Vagina (tissue), 2 donors: Measurements from ENCODE around the gene COL17A1. TPM values are rescaled to one million over a fixed set of nuclear protein-coding genes. Genes with fewer than 3 reads are reported as not detected.

ENCODE experiments used
- DNase-seq, 2 donors: peaks; one replicate each; pipeline ENCODE4 v3.0.0-alpha.2; 2017; ENCODE audit errors: extremely low spot score in 2 of 2
- H3K27ac ChIP-seq: fragments of 200-600 bp; sonication (generic); one replicate; pipeline ENCODE4 v1.5.1; 2019
- H3K27me3 ChIP-seq: fragments of 200-600 bp; sonication (generic); one replicate; pipeline ENCODE4 v1.5.1; 2019
- H3K36me3 ChIP-seq, 2 donors: fragments of 200-600 bp; sonication (generic); one replicate each; pipeline ENCODE4 v1.5.1; 2017 to 2019
- H3K4me1 ChIP-seq: fragments of 200-600 bp; sonication (generic); one replicate; pipeline ENCODE4 v1.5.1; 2019
- H3K4me3 ChIP-seq, 2 donors: fragments of 200-600 bp; sonication (generic); 1 replicate in 1 of 2; 2 replicates in 1 of 2; pipeline ENCODE4 v1.5.1; 2016 to 2019
- H3K9me3 ChIP-seq: fragments of 200-600 bp; sonication (generic); one replicate; pipeline ENCODE4 v1.5.1; 2019
- CTCF ChIP-seq, 3 experiments: fragments of 450-650 bp in 2 of 3; fragments of 200-600 bp in 1 of 3; sonication (generic) in 1 of 3; IDR thresholded peaks; one replicate each; pipeline ENCODE4 v1.5.1; 2017 to 2019; ENCODE audit warnings: antibody characterized with exemption in 3 of 3, mild to moderate bottlenecking in 2 of 3, moderate library complexity in 2 of 3
- POLR2A ChIP-seq, 2 donors: fragments of 450-650 bp; IDR thresholded peaks; one replicate each; pipeline ENCODE4 v1.6.1; 2017; ENCODE audit warnings: antibody characterized with exemption in 2 of 2, mild to moderate bottlenecking in 2 of 2, moderate library complexity in 2 of 2
- POLR2AphosphoS5 ChIP-seq, 2 donors: sonication (generic); formaldehyde crosslinking; IDR thresholded peaks; one replicate each; pipeline ENCODE4 v1.9.0; 2017; ENCODE audit warnings: antibody characterized with exemption in 2 of 2, mild to moderate bottlenecking in 2 of 2, low read depth in 1 of 2; ENCODE audit not compliant: insufficient read depth in 1 of 2
- intact Hi-C: fragments of 100-400 bp; cut with DNase I; formaldehyde crosslinking; loops from one replicate; pipeline ENCODE4 v1.15.1; 2023
- total RNA-seq: library from RNA; depleted of rRNA; stranded (reverse); fragments of >200 nt; gene quantifications from one replicate; pipeline ENCODE4 v1.2.3, GENCODE V29; 2016

The COL17A1 gene
- total RNA-seq, 1 donor from 2014 or later, result 149 TPM

- no peak overlapping the region for H3K27ac ChIP-seq
- no peak overlapping the region for H3K4me3 ChIP-seq
- TF ChIP-seq POLR2AphosphoS5 (IDR thresholded peaks at IDR 0.05; ENCODE audit: insufficient read depth in 1 of 2, low read depth in 1 of 2), result no peak
- TF ChIP-seq POLR2A (IDR thresholded peaks at IDR 0.05), result no peak
- no peak for TF ChIP-seq CTCF (IDR thresholded peaks at IDR 0.05)
- H3K27me3 ChIP-seq, result no peaks in the 10 kb centered on the region
- intact Hi-C loops, result no loop called here
- no peak for DNase-seq
- no peaks in the 10 kb centered on the region for H3K9me3 ChIP-seq
- H3K4me1 ChIP-seq, result no peaks in the 10 kb centered on the region
- H3K36me3 ChIP-seq, result peaks cover 0 to 53% of the 10 kb centered on the region in 2 donors
These were observed 67.2 kb downstream of the COL17A1 start for GRCh38 chr10:104018471-104018870.

DNA sequence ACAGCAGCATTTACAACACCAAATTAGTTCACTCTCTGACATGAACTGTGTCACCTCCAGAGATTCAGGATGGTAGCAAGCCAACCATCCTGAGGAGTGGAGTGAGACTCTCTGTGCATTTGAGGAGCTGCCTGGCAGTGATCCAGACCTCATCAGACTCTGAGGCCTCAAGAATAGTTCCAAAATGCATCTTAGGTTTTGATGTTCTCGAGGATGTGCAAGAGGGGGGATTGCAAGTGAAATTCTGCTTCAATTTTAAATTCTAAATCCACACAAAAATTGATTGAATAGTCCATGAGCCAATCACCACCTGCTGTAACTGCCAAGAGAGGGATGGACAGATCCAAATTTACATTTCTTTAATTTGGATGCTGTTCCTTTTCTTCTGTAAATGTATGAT lies 69.0 kb downstream of the COL17A1 start:
- Histone ChIP-seq H3K4me3 (no peak overlapping the region), H3K4me1 (no peaks in the 10 kb centered on the region), H3K27ac (no peak overlapping the region), H3K27me3 (no peaks in the 10 kb centered on the region), H3K9me3 (no peaks in the 10 kb centered on the region), H3K36me3 (peaks cover 0 to 40% of the 10 kb centered on the region in 2 donors)
- intact Hi-C loops, result no loop called here
- DNase-seq, result no peak
- no peak for TF ChIP-seq POLR2A (IDR thresholded peaks at IDR 0.05)
- TF ChIP-seq CTCF (IDR thresholded peaks at IDR 0.05), result no peak
- no peak for TF ChIP-seq POLR2AphosphoS5 (IDR thresholded peaks at IDR 0.05; ENCODE audit: insufficient read depth in 1 of 2, low read depth in 1 of 2)

DNA sequence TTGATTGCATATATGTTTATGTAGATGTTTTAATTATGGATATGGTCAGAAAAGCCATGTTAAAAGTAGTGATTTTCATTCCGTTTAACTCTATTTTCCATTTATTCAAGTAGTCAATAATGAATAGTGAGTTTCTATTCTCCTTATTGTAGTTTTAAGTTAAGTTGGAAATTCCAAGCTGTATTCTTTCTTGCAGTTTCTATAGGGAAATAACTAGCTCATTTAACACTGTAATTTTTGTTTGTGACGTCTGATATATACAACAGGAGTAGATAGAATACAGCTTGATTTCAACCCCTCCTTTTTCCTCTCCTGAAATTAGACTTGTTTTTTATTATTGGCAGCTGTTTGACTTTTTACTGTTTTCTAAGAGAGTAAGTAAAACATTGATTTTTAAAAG lies 71.5 kb downstream of the COL17A1 start:
- no peak for DNase-seq
- Histone ChIP-seq H3K4me3 (no peak overlapping the region), H3K36me3 (peaks cover 0 to 39% of the 10 kb centered on the region in 2 donors), H3K9me3 (no peaks in the 10 kb centered on the region), H3K27me3 (no peaks in the 10 kb centered on the region), H3K4me1 (no peaks in the 10 kb centered on the region), H3K27ac (no peak overlapping the region)
- intact Hi-C loops, result no loop called here
- TF ChIP-seq POLR2A (IDR thresholded peaks at IDR 0.05) (no peak), CTCF (IDR thresholded peaks at IDR 0.05) (no peak), POLR2AphosphoS5 (IDR thresholded peaks at IDR 0.05; ENCODE audit: insufficient read depth in 1 of 2, low read depth in 1 of 2) (no peak)

GRCh38 chr10:104013489-104013888 lies 72.2 kb downstream of the COL17A1 start:
- TF ChIP-seq POLR2A (IDR thresholded peaks at IDR 0.05) (no peak), CTCF (IDR thresholded peaks at IDR 0.05) (no peak), POLR2AphosphoS5 (IDR thresholded peaks at IDR 0.05; ENCODE audit: insufficient read depth in 1 of 2, low read depth in 1 of 2) (no peak)
- intact Hi-C loops, result no loop called here
- no peaks in the 10 kb centered on the region for H3K27me3 ChIP-seq
- peaks cover 0 to 36% of the 10 kb centered on the region in 2 donors for H3K36me3 ChIP-seq
- H3K27ac ChIP-seq, result no peak overlapping the region
- DNase-seq, result no peak
- no peaks in the 10 kb centered on the region for H3K4me1 ChIP-seq
- H3K9me3 ChIP-seq, result no peaks in the 10 kb centered on the region
- H3K4me3 ChIP-seq, result no peak overlapping the region

DNA sequence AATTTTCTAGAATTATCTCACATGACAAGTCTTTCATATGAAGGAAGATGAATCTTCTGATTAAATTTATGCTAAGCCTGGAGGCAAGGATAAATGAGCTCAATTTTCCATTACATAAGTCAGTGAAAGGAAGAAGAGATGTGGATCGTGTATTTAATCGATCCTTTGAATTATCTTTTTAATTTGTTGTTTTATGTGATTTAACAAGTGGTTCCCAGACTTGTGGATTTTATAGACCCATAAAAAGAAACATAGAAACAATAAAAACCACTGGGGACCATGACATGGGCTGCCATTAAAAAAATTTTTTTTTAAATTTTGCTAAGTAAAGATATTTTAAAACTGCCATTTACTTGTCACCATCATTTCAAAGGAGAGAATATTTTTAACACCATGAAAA lies 73.8 kb downstream of the COL17A1 start:
- H3K4me1 ChIP-seq, result no peaks in the 10 kb centered on the region
- DNase-seq, result no peak
- no peak overlapping the region for H3K27ac ChIP-seq
- H3K4me3 ChIP-seq, result no peak overlapping the region
- no peaks in the 10 kb centered on the region for H3K9me3 ChIP-seq
- no peak for TF ChIP-seq POLR2A (IDR thresholded peaks at IDR 0.05)
- no peak for TF ChIP-seq CTCF (IDR thresholded peaks at IDR 0.05)
- no peak for TF ChIP-seq POLR2AphosphoS5 (IDR thresholded peaks at IDR 0.05; ENCODE audit: insufficient read depth in 1 of 2, low read depth in 1 of 2)
- peaks cover 0 to 43% of the 10 kb centered on the region in 2 donors for H3K36me3 ChIP-seq
- intact Hi-C loops, result no loop called here
- no peaks in the 10 kb centered on the region for H3K27me3 ChIP-seq
